H9 (cell line): ENCODE results near the gene TXNRD1. TPM values are rescaled to one million over a fixed set of nuclear protein-coding genes. Genes with fewer than 3 reads are reported as not detected.
"Not testable (repeated sequence)": the region's sequence is repeated elsewhere in the genome, so short reads cannot be mapped to it uniquely, and the experiment has no call there.

Experiments used
- DNase-seq: peaks from one replicate; pipeline ENCODE4 v3.0.0-alpha.2; 2017
- H2AFZ ChIP-seq: one replicate; pipeline ENCODE4 v1.6.1; 2013; ENCODE audit warnings: mild to moderate bottlenecking, low read length, control low read depth, moderate library complexity
- H2AK5ac ChIP-seq: 2 replicates; pipeline ENCODE4 v1.6.1; 2013; ENCODE audit warnings: low read length, control low read depth, mixed read lengths; ENCODE audit not compliant: insufficient read length
- H2BK120ac ChIP-seq: one replicate; pipeline ENCODE4 v1.6.1; 2013; ENCODE audit warnings: low read depth, mild to moderate bottlenecking, low read length, control low read depth, inconsistent platforms; ENCODE audit not compliant: poor library complexity, severe bottlenecking
- H2BK12ac ChIP-seq: 2 replicates; pipeline ENCODE4 v1.6.1; 2013; ENCODE audit warnings: low read length, control low read depth, mixed read lengths, low read depth; ENCODE audit not compliant: insufficient read length
- H2BK15ac ChIP-seq: 2 replicates; pipeline ENCODE4 v1.6.1; 2013; ENCODE audit warnings: low read depth, low read length, control low read depth
- H2BK20ac ChIP-seq: one replicate; pipeline ENCODE4 v1.6.1; 2013; ENCODE audit warnings: low read depth, mild to moderate bottlenecking, low read length, control low read depth, inconsistent platforms; ENCODE audit not compliant: poor library complexity, severe bottlenecking
- H2BK5ac ChIP-seq: 2 replicates; pipeline ENCODE4 v1.6.1; 2013; ENCODE audit warnings: low read length, control low read depth, mixed read lengths; ENCODE audit not compliant: insufficient read length
- H3K14ac ChIP-seq: 2 replicates; pipeline ENCODE4 v1.6.1; 2013; ENCODE audit warnings: low read length, control low read depth; ENCODE audit not compliant: insufficient read depth
- H3K18ac ChIP-seq: 2 replicates; pipeline ENCODE4 v1.6.1; 2013; ENCODE audit warnings: low read depth, mild to moderate bottlenecking, mixed read lengths, low read length, control low read depth; ENCODE audit not compliant: insufficient read length
- H3K23ac ChIP-seq: 2 replicates; pipeline ENCODE4 v1.6.1; 2013; ENCODE audit warnings: low read length, control low read depth, mixed read lengths, low read depth; ENCODE audit not compliant: insufficient read length
- H3K23me2 ChIP-seq: 2 replicates; pipeline ENCODE4 v1.6.1; 2013; ENCODE audit warnings: low read depth, mild to moderate bottlenecking, mixed read lengths, low read length, control low read depth; ENCODE audit not compliant: insufficient read length, poor library complexity, severe bottlenecking
- H3K27ac ChIP-seq: 2 replicates; pipeline ENCODE4 v1.5.1; 2013; ENCODE audit warnings: low read length, control low read depth, mixed read lengths, low read depth; ENCODE audit not compliant: insufficient read length
- H3K27me3 ChIP-seq: 2 replicates; pipeline ENCODE4 v1.6.1; 2013; ENCODE audit warnings: low read length, control low read depth, inconsistent platforms; ENCODE audit not compliant: insufficient read depth
- H3K4ac ChIP-seq: 2 replicates; pipeline ENCODE4 v1.6.1; 2013; ENCODE audit warnings: low read depth, mild to moderate bottlenecking, control low read depth, inconsistent platforms, low read length, moderate library complexity
- H3K4me1 ChIP-seq: 2 replicates; pipeline ENCODE4 v1.6.1; 2013; ENCODE audit warnings: low read length, control low read depth, inconsistent platforms; ENCODE audit not compliant: insufficient read depth
- H3K4me2 ChIP-seq: 2 replicates; pipeline ENCODE4 v1.6.1; 2013; ENCODE audit warnings: low read length, control low read depth, mixed read lengths; ENCODE audit not compliant: insufficient read length, insufficient read depth
- H3K56ac ChIP-seq: 2 replicates; pipeline ENCODE4 v1.6.1; 2013; ENCODE audit warnings: low read depth, mild to moderate bottlenecking, mixed read lengths, low read length, control low read depth; ENCODE audit not compliant: insufficient read length
- H3K79me1 ChIP-seq: 2 replicates; pipeline ENCODE4 v1.6.1; 2013; ENCODE audit warnings: low read depth, mild to moderate bottlenecking, moderate library complexity, low read length, control low read depth, inconsistent platforms; ENCODE audit not compliant: insufficient read depth, poor library complexity, severe bottlenecking
- H3K79me2 ChIP-seq: 2 replicates; pipeline ENCODE4 v1.6.1; 2013; ENCODE audit warnings: low read length, control low read depth, inconsistent platforms; ENCODE audit not compliant: insufficient read depth
- H3K9ac ChIP-seq: 2 replicates; pipeline ENCODE4 v1.6.1; 2013; ENCODE audit warnings: low read length, control low read depth, mixed read lengths; ENCODE audit not compliant: insufficient read length; ENCODE audit errors: extremely low read depth
- H3K9me3 ChIP-seq: one replicate; pipeline ENCODE4 v1.6.1; 2013; ENCODE audit warnings: low read depth, low read length, inconsistent platforms; ENCODE audit not compliant: control insufficient read depth
- H3T11ph ChIP-seq: one replicate; pipeline ENCODE4 v1.6.1; 2013; ENCODE audit warnings: mild to moderate bottlenecking, low read length, control low read depth, inconsistent platforms
- H4K20me1 ChIP-seq: one replicate; pipeline ENCODE4 v1.6.1; 2013; ENCODE audit not compliant: control insufficient read depth, insufficient read length, insufficient read depth
- H4K5ac ChIP-seq: 2 replicates; pipeline ENCODE4 v1.6.1; 2013; ENCODE audit warnings: low read depth, mild to moderate bottlenecking, mixed read lengths, low read length, control low read depth; ENCODE audit not compliant: insufficient read length
- H4K8ac ChIP-seq: replicated peaks from 2 replicates; pipeline ENCODE4 v1.6.1; 2013; ENCODE audit warnings: low read length, control low read depth, mixed read lengths, low read depth; ENCODE audit not compliant: insufficient read length
- H4K91ac ChIP-seq: 2 replicates; pipeline ENCODE4 v1.6.1; 2013; ENCODE audit warnings: low read depth, mild to moderate bottlenecking, moderate library complexity, mixed read lengths, low read length, control low read depth; ENCODE audit not compliant: insufficient read length
- H3K27ac Mint-ChIP-seq, 3 experiments: 2 replicates in 2 of 3; 3 replicates in 1 of 3; pipeline ENCODE4 v1.8.0; 2020 to 2021; ENCODE audit warnings: mixed read lengths in 3 of 3, mild to moderate bottlenecking in 1 of 3, moderate library complexity in 1 of 3
- H3K27me3 Mint-ChIP-seq: 2 replicates; pipeline ENCODE4 v1.8.0; 2021; ENCODE audit warnings: low read depth, mild to moderate bottlenecking, moderate library complexity, mixed read lengths
- H3K36me3 Mint-ChIP-seq, 3 experiments: 2 replicates in 2 of 3; 3 replicates in 1 of 3; pipeline ENCODE4 v1.8.0; 2020 to 2021; ENCODE audit warnings: low read depth in 3 of 3, mixed read lengths in 3 of 3; ENCODE audit not compliant: insufficient read depth in 1 of 3
- H3K4me1 Mint-ChIP-seq, 2 experiments: 2 replicates each; pipeline ENCODE4 v1.8.0; 2020; ENCODE audit warnings: mixed read lengths in 2 of 2
- H3K4me3 Mint-ChIP-seq, 2 experiments: 2 replicates in 1 of 2; 3 replicates in 1 of 2; pipeline ENCODE4 v1.8.0; 2020 to 2021; ENCODE audit warnings: mild to moderate bottlenecking in 2 of 2, mixed read lengths in 2 of 2, moderate library complexity in 1 of 2
- H3K9me3 Mint-ChIP-seq, 2 experiments: 2 replicates in 1 of 2; 3 replicates in 1 of 2; pipeline ENCODE4 v1.8.0; 2020; ENCODE audit warnings: mild to moderate bottlenecking in 2 of 2, mixed read lengths in 2 of 2, moderate library complexity in 1 of 2
- WGBS: extraction: QIAGEN DNeasy Blood & Tissue Kit; methylation state at CpG from one replicate; pipeline ENCODE4 v1.1.7; 2013; ENCODE audit warnings: missing lambda C conversion rate, low lambda C conversion rate, mixed read lengths; ENCODE audit not compliant: insufficient read length; ENCODE audit errors: extremely low coverage; 5-methylcytosine and 5-hydroxymethylcytosine counted together
- total RNA-seq: library from RNA; stranded (reverse); gene quantifications from 2 replicates; pipeline ENCODE4 v1.2.1, GENCODE V29; 2021
- TF ChIP-seq, protein P1 (sequence below): fragments of 200-600 bp; sonication (generic); conservative IDR thresholded peaks from 3 replicates; pipeline ENCODE4 v1.8.0; 2021; ENCODE audit warnings: antibody characterized with exemption, mild to moderate bottlenecking

Gene TXNRD1
- total RNA-seq, 1 experiment from 2014 or later, result 100 TPM

DNA sequence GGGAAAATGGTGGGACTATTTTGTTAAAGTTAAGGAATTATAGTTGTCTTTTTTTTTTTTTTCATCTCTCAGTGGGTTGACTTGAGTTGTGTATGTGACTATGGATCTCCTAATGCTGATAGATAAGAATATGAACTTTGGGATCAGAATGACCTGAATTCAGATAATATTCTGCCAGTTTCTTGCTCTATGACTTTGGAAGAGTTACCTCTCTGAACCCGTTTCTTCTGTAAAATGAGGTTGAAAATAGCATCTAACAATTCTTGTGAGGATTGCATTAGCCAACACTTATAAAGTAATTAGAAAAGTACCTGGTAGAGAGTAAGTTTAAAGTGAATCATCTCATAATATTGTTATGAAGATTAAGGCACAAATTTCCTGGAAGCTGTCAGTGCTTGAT lies 106.4 kb downstream of the TXNRD1 start:
- Histone ChIP-seq H3K18ac (no peak overlapping the region), H3K4me2 (no peak overlapping the region), H3K4me1 (no peaks in the 10 kb centered on the region), H3K27ac (no peak overlapping the region), H3K9ac (no peak overlapping the region), H3K23me2 (no peaks in the 10 kb centered on the region), H3K79me2 (no peaks in the 10 kb centered on the region), H3T11ph (no peak overlapping the region), H3K9me3 (no peaks in the 10 kb centered on the region), H3K23ac (no peak overlapping the region), H2BK20ac (no peak overlapping the region), H2BK12ac (no peak overlapping the region), H4K20me1 (no peaks in the 10 kb centered on the region), H3K79me1 (no peaks in the 10 kb centered on the region), H2BK15ac (no peak overlapping the region), H4K8ac (no peak overlapping the region), H3K56ac (no peak overlapping the region), H4K5ac (no peak overlapping the region), H2AK5ac (no peak overlapping the region), H3K4ac (no peak overlapping the region), H2BK5ac (no peak overlapping the region), H4K91ac (no peak overlapping the region), H3K14ac (no peak overlapping the region), H3K27me3 (no peaks in the 10 kb centered on the region), H2AFZ (no peak overlapping the region), H2BK120ac (no peak overlapping the region)
- no peak for DNase-seq
- Mint-ChIP-seq H3K4me1 (no peaks in the 10 kb centered on the region), H3K4me3 (no peak overlapping the region), H3K27me3 (no peaks in the 10 kb centered on the region), H3K27ac (no peak overlapping the region), H3K36me3 (peaks cover 47 to 77% (median 75%) of the 10 kb centered on the region in 3 experiments), H3K9me3 (peaks cover 0 to 3% of the 10 kb centered on the region in 2 experiments; a peak in 1 of 5 replicates)
- TF ChIP-seq, protein P1, sequence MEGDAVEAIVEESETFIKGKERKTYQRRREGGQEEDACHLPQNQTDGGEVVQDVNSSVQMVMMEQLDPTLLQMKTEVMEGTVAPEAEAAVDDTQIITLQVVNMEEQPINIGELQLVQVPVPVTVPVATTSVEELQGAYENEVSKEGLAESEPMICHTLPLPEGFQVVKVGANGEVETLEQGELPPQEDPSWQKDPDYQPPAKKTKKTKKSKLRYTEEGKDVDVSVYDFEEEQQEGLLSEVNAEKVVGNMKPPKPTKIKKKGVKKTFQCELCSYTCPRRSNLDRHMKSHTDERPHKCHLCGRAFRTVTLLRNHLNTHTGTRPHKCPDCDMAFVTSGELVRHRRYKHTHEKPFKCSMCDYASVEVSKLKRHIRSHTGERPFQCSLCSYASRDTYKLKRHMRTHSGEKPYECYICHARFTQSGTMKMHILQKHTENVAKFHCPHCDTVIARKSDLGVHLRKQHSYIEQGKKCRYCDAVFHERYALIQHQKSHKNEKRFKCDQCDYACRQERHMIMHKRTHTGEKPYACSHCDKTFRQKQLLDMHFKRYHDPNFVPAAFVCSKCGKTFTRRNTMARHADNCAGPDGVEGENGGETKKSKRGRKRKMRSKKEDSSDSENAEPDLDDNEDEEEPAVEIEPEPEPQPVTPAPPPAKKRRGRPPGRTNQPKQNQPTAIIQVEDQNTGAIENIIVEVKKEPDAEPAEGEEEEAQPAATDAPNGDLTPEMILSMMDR, result no peak
- WGBS, result no CpG with 5 or more reads among the region's 1 CpG

DNA sequence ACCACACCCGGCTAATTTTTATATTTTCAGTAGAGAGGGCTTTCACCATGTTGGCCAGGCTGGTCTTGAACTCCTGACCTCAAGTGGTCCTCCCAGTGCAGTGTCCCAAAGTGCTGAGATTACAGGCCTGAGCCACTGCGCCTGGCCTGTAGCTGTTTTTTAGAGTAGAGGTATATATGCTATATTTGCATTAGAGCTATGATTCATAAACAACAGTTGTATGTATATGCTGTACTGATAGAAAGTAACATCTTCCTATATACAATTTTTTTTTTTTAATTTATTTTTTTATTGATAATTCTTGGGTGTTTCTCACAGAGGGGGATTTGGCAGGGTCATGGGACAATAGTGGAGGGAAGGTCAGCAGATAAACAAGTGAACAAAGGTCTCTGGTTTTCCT lies 107.0 kb downstream of the TXNRD1 start:
- not testable (repeated sequence) for H3K56ac ChIP-seq, H3K27me3 ChIP-seq, H2AFZ ChIP-seq, H4K8ac ChIP-seq, H3K79me1 ChIP-seq, H3K14ac ChIP-seq, H3K9me3 ChIP-seq, H2BK12ac ChIP-seq, H3K27me3 Mint-ChIP-seq, H2BK15ac ChIP-seq, H3K4me1 Mint-ChIP-seq, DNase-seq, H3K9ac ChIP-seq, H3K4ac ChIP-seq, H3K23me2 ChIP-seq, H3K23ac ChIP-seq, H3K27ac Mint-ChIP-seq, H3K4me3 Mint-ChIP-seq, H4K91ac ChIP-seq, H3K9me3 Mint-ChIP-seq, H2BK120ac ChIP-seq, H2BK20ac ChIP-seq, H3K79me2 ChIP-seq, H3T11ph ChIP-seq, H2AK5ac ChIP-seq, H3K4me2 ChIP-seq, H2BK5ac ChIP-seq, H3K18ac ChIP-seq, H4K5ac ChIP-seq, H4K20me1 ChIP-seq, H3K4me1 ChIP-seq, H3K27ac ChIP-seq
- peaks cover 53 to 81% (median 75%) of the 10 kb centered on the region in 3 experiments for H3K36me3 Mint-ChIP-seq
- WGBS, result no CpG with 5 or more reads among the region's 2 CpGs
